Colonic mucosa (tissue), 4 donors: ENCODE data around the gene KNTC1. TPM values are rescaled to one million over a fixed set of nuclear protein-coding genes. Genes with fewer than 3 reads are reported as not detected.

Source experiments
- DNase-seq: peaks from one replicate; pipeline ENCODE4 v3.0.0-alpha.2; 2020
- H3K27ac ChIP-seq: fragments of 200-600 bp; one replicate; pipeline ENCODE4 v1.8.0; 2021
- H3K27me3 ChIP-seq: fragments of 200-600 bp; one replicate; pipeline ENCODE4 v1.8.0; 2021
- H3K36me3 ChIP-seq: fragments of 200-600 bp; one replicate; pipeline ENCODE4 v1.8.0; 2021
- H3K4me1 ChIP-seq: fragments of 200-600 bp; one replicate; pipeline ENCODE4 v1.8.0; 2021; ENCODE audit warnings: mild to moderate bottlenecking
- H3K4me3 ChIP-seq: fragments of 200-600 bp; one replicate; pipeline ENCODE4 v1.8.0; 2021
- H3K9ac ChIP-seq, 2 donors: one replicate each; pipeline ENCODE4 v1.7.0; 2013; ENCODE audit warnings: control low read depth in 2 of 2, low read depth in 2 of 2, low read length in 2 of 2
- H3K9me3 ChIP-seq: fragments of 200-600 bp; one replicate; pipeline ENCODE4 v1.8.0; 2021
- CTCF ChIP-seq: fragments of 200-600 bp; IDR thresholded peaks from one replicate; pipeline ENCODE4 v1.8.0; 2022; ENCODE audit warnings: antibody characterized with exemption, mild to moderate bottlenecking
- intact Hi-C: fragments of 100-400 bp; cut with DNase I; formaldehyde crosslinking; loops from one replicate; pipeline ENCODE4 v1.14.1; 2022
- total RNA-seq, 2 donors: library from RNA; stranded (reverse); fragmentation: NEBNext Ultra II Directional in 1 of 2; extraction: Animal tissue kit (Norgen Biotek cat#: 25700) in 1 of 2; gene quantifications; one replicate each; pipeline ENCODE4 v1.2.1, GENCODE V29; 2021
- donor health status: healthy.
- donor health status: DM: no; HTN: no; CAD: no.
- donor health status: DM: no; HTN: no; CAD: no.

The KNTC1 gene
- total RNA-seq, 2 donors from 2014 or later, result 15.1 to 41.2 TPM

- Histone ChIP-seq H3K4me1 (peaks cover 10% of the 10 kb centered on the region), H3K9ac (no peak overlapping the region), H3K4me3 (no peak overlapping the region), H3K36me3 (peaks cover 32% of the 10 kb centered on the region), H3K9me3 (no peaks in the 10 kb centered on the region), H3K27me3 (no peaks in the 10 kb centered on the region), H3K27ac (no peak overlapping the region)
- no peak for TF ChIP-seq CTCF
- no peak for DNase-seq
- intact Hi-C loops, result no loop called here
These were observed 6.4 kb upstream of the KNTC1 start for GRCh38 chr12:122520676-122521075.

- peaks cover 10% of the 10 kb centered on the region for H3K4me1 ChIP-seq
- DNase-seq, result no peak
- no peak overlapping the region for H3K4me3 ChIP-seq
- H3K9ac ChIP-seq, result peak overlapping the region in 1 of 2 donors; percentile 28
- H3K36me3 ChIP-seq, result peaks cover 17% of the 10 kb centered on the region
- H3K27ac ChIP-seq, result peak overlapping the region; percentile 24
- no peaks in the 10 kb centered on the region for H3K27me3 ChIP-seq
- TF ChIP-seq CTCF, result no peak
- H3K9me3 ChIP-seq, result no peaks in the 10 kb centered on the region
- intact Hi-C loops, result no loop called here
These were observed 3.8 kb upstream of the KNTC1 start for GRCh38 chr12:122523280-122523679.

GRCh38 chr12:122523846-122524718 lies 3.0 kb upstream of the KNTC1 start:
- peak overlapping the region; percentile 50 for H3K4me3 ChIP-seq
- H3K9me3 ChIP-seq, result no peaks in the 10 kb centered on the region
- peak overlapping the region; percentile 24 for H3K27ac ChIP-seq
- DNase-seq, result no peak
- H3K4me1 ChIP-seq, result peaks cover 10% of the 10 kb centered on the region
- H3K9ac ChIP-seq, result peak overlapping the region in 1 of 2 donors; percentile 38
- no peak for TF ChIP-seq CTCF
- intact Hi-C loops, result no loop called here
- peaks cover 13% of the 10 kb centered on the region for H3K36me3 ChIP-seq
- no peaks in the 10 kb centered on the region for H3K27me3 ChIP-seq

GRCh38 chr12:122527478-122527944 lies 462 bp downstream of the KNTC1 start:
- TF ChIP-seq CTCF, result no peak
- no peaks in the 10 kb centered on the region for H3K9me3 ChIP-seq
- peak overlapping the region; percentile 58 to 90 for H3K9ac ChIP-seq
- no peaks in the 10 kb centered on the region for H3K27me3 ChIP-seq
- peaks cover 10% of the 10 kb centered on the region for H3K4me1 ChIP-seq
- DNase-seq, result peak; percentile 38
- intact Hi-C loops, result no loop called here
- H3K4me3 ChIP-seq, result peak overlapping the region; percentile 50
- peak overlapping the region; percentile 5 for H3K27ac ChIP-seq
- no peaks in the 10 kb centered on the region for H3K36me3 ChIP-seq

- Histone ChIP-seq H3K4me1 (peaks cover 10% of the 10 kb centered on the region), H3K27me3 (no peaks in the 10 kb centered on the region), H3K4me3 (no peak overlapping the region), H3K36me3 (no peaks in the 10 kb centered on the region), H3K9ac (no peak overlapping the region), H3K9me3 (no peaks in the 10 kb centered on the region), H3K27ac (no peak overlapping the region)
- intact Hi-C loops, result no loop called here
- no peak for DNase-seq
- TF ChIP-seq CTCF, result no peak
These were observed 1.5 kb downstream of the KNTC1 start for GRCh38 chr12:122528582-122528981.
